ENCODE results near the gene GRAMD1A. TPM values are rescaled to one million over a fixed set of nuclear protein-coding genes. Genes with fewer than 3 reads are reported as not detected.
"Not testable (repeated sequence)": the region's sequence is repeated elsewhere in the genome, so short reads cannot be mapped to it uniquely, and the experiment has no call there.

The GRAMD1A gene
- total RNA-seq, 1 experiment from 2014 or later = 18.0 TPM

GRCh38 chr19:35018379-35018778, 18.3 kb downstream of the GRAMD1A start:
- DNase-seq (ENCODE audit: low read depth) = no peak

GRCh38 chr19:35019144-35019543, 19.0 kb downstream of the GRAMD1A start:
- DNase-seq (ENCODE audit: low read depth) = no peak

- DNase-seq (ENCODE audit: low read depth) = no peak
Measured at GRCh38 chr19:35021016-35021415, 20.9 kb downstream of the GRAMD1A start.

- DNase-seq (ENCODE audit: low read depth) = no peak
Measured at GRCh38 chr19:35021596-35021995, 21.5 kb downstream of the GRAMD1A start.

GRCh38 chr19:35022460-35022859, 22.3 kb downstream of the GRAMD1A start:
- DNase-seq (ENCODE audit: low read depth) = no peak

- no peak for DNase-seq (ENCODE audit: low read depth)
Measured at GRCh38 chr19:35023428-35023827, 23.3 kb downstream of the GRAMD1A start.

GRCh38 chr19:35024095-35024494, 24.0 kb downstream of the GRAMD1A start:
- DNase-seq (ENCODE audit: low read depth) = no peak

GRCh38 chr19:35025969-35026368, 25.8 kb downstream of the GRAMD1A start:
- no peak for DNase-seq (ENCODE audit: low read depth)

- DNase-seq (ENCODE audit: low read depth) = no peak
Measured at GRCh38 chr19:35026418-35026817, 26.3 kb downstream of the GRAMD1A start.

GRCh38 chr19:35027009-35027408, 26.9 kb downstream of the GRAMD1A start:
- DNase-seq (ENCODE audit: low read depth) = no peak

GRCh38 chr19:35027851-35028599, 27.9 kb downstream of the GRAMD1A start:
- DNase-seq (ENCODE audit: low read depth) = peak; percentile 46

- not testable (repeated sequence) for DNase-seq (ENCODE audit: low read depth)
Measured at GRCh38 chr19:35028600-35028885, 28.4 kb downstream of the GRAMD1A start.

- DNase-seq (ENCODE audit: low read depth) = not testable (repeated sequence)
Measured at GRCh38 chr19:35029275-35029736, 29.2 kb downstream of the GRAMD1A start.

- no peak for DNase-seq (ENCODE audit: low read depth)
Measured at GRCh38 chr19:35029737-35030256, 29.7 kb downstream of the GRAMD1A start.

- DNase-seq (ENCODE audit: low read depth) = peak; percentile 75
Measured at GRCh38 chr19:35030257-35031071, 30.3 kb downstream of the GRAMD1A start, which contains the start of gene SCN1B. TSS of gene SCN1B (plus strand) at chr19:35030470. CDS start at chr19:35030821, 351 bp downstream.

GRCh38 chr19:35031072-35031881, 31.2 kb downstream of the GRAMD1A start:
- DNase-seq (ENCODE audit: low read depth) = peak; percentile 45

- DNase-seq (ENCODE audit: low read depth) = no peak
Measured at GRCh38 chr19:35032356-35032865, 32.3 kb downstream of the GRAMD1A start.

GRCh38 chr19:35033067-35034004, 33.2 kb downstream of the GRAMD1A start:
- no peak for DNase-seq (ENCODE audit: low read depth)

- no peak for DNase-seq (ENCODE audit: low read depth)
Measured at GRCh38 chr19:35034005-35034502, 33.9 kb downstream of the GRAMD1A start.

Data from RPMI7951 (cell line).